OCI-LY3 (cell line): ENCODE results near the gene ABCC6.

Experiments used
- CTCF ChIP-seq: fragments of 200-600, 300-600 bp; sonication (generic); IDR thresholded peaks from 2 replicates; pipeline ENCODE4 v1.5.1; 2014; ENCODE audit warnings: antibody characterized with exemption, low read length, low read depth
- EZH2phosphoT487 ChIP-seq: fragments of 200-600 bp; shearing (Covaris generic); IDR thresholded peaks from 2 replicates; pipeline ENCODE4 v1.6.1; 2018; ENCODE audit warnings: antibody characterized with exemption, mixed run types, low read depth

GRCh38 chr16:16178455-16179162, 44.7 kb downstream of the ABCC6 start:
- TF ChIP-seq CTCF (no peak), EZH2phosphoT487 (no peak)
